Measurements from ENCODE around the gene GLRX3. TPM values are rescaled to one million over a fixed set of nuclear protein-coding genes. Genes with fewer than 3 reads are reported as not detected.

Gene GLRX3
- total and polyA plus RNA-seq, 5 donors from 2014 or later: 41.4 to 123 (median 96.8) TPM

- H3K27me3 ChIP-seq (ENCODE audit: control insufficient read depth, insufficient read depth, low read length): no peaks in the 10 kb centered on the region
- Mint-ChIP-seq H3K4me1 (peaks cover 31 to 39% (median 37%) of the 10 kb centered on the region in 4 donors), H3K9me3 (no peaks in the 10 kb centered on the region), H3K4me3 (no peak overlapping the region), H3K27me3 (no peaks in the 10 kb centered on the region), H3K27ac (peak overlapping the region in 1 of 3 donors; percentile 26), H3K36me3 (peaks cover 54% of the 10 kb centered on the region)
- no peaks in the 10 kb centered on the region for H3K9me3 ChIP-seq (ENCODE audit: control insufficient read depth in 2 of 2, low read length in 2 of 2)
- H3K36me3 ChIP-seq (ENCODE audit: control insufficient read depth, insufficient read depth, low read length): peaks cover 52% of the 10 kb centered on the region
- no peak for DNase-seq
- H3K4me1 ChIP-seq (ENCODE audit: control insufficient read depth, insufficient read depth, low read length, poor library complexity, severe bottlenecking): peaks cover 18% of the 10 kb centered on the region
- no peak overlapping the region for H3K27ac ChIP-seq (ENCODE audit: insufficient read depth, low read length, poor library complexity, severe bottlenecking)
- no peak overlapping the region for H3K4me3 ChIP-seq (ENCODE audit: low read depth, low read length)
- ATAC-seq (ENCODE audit: low read depth in 2 of 2): no peak
Observed at GRCh38 chr10:130167193-130167592, 31.0 kb downstream of the GLRX3 start.

GRCh38 chr10:130167707-130168106 lies 31.5 kb downstream of the GLRX3 start:
- Mint-ChIP-seq H3K36me3 (peaks cover 52% of the 10 kb centered on the region), H3K4me1 (peaks cover 31 to 41% (median 38%) of the 10 kb centered on the region in 4 donors), H3K27me3 (no peaks in the 10 kb centered on the region), H3K4me3 (no peak overlapping the region), H3K9me3 (no peaks in the 10 kb centered on the region), H3K27ac (no peak overlapping the region)
- H3K36me3 ChIP-seq (ENCODE audit: control insufficient read depth, insufficient read depth, low read length): peaks cover 47% of the 10 kb centered on the region
- peaks cover 18% of the 10 kb centered on the region for H3K4me1 ChIP-seq (ENCODE audit: control insufficient read depth, insufficient read depth, low read length, poor library complexity, severe bottlenecking)
- ATAC-seq (ENCODE audit: low read depth in 2 of 2) (no peak), DNase-seq (no peak)
- H3K27ac ChIP-seq (ENCODE audit: insufficient read depth, low read length, poor library complexity, severe bottlenecking): no peak overlapping the region
- no peaks in the 10 kb centered on the region for H3K27me3 ChIP-seq (ENCODE audit: control insufficient read depth, insufficient read depth, low read length)
- no peak overlapping the region for H3K4me3 ChIP-seq (ENCODE audit: low read depth, low read length)
- H3K9me3 ChIP-seq (ENCODE audit: control insufficient read depth in 2 of 2, low read length in 2 of 2): no peaks in the 10 kb centered on the region

- Mint-ChIP-seq H3K4me1 (peaks cover 36 to 48% (median 40%) of the 10 kb centered on the region in 4 donors), H3K4me3 (peak overlapping the region; percentile 39 to 66 (median 46)), H3K27me3 (no peaks in the 10 kb centered on the region), H3K9me3 (no peaks in the 10 kb centered on the region), H3K36me3 (peaks cover 53% of the 10 kb centered on the region), H3K27ac (peak overlapping the region; percentile 33 to 86 (median 52))
- H3K27ac ChIP-seq (ENCODE audit: insufficient read depth, low read length, poor library complexity, severe bottlenecking): no peak overlapping the region
- no peaks in the 10 kb centered on the region for H3K9me3 ChIP-seq (ENCODE audit: control insufficient read depth in 2 of 2, low read length in 2 of 2)
- peak in 1 of 2 donors; percentile 37 for ATAC-seq (ENCODE audit: low read depth in 2 of 2)
- peaks cover 43% of the 10 kb centered on the region for H3K36me3 ChIP-seq (ENCODE audit: control insufficient read depth, insufficient read depth, low read length)
- peak overlapping the region; percentile 45 for H3K4me3 ChIP-seq (ENCODE audit: low read depth, low read length)
- no peaks in the 10 kb centered on the region for H3K27me3 ChIP-seq (ENCODE audit: control insufficient read depth, insufficient read depth, low read length)
- H3K4me1 ChIP-seq (ENCODE audit: control insufficient read depth, insufficient read depth, low read length, poor library complexity, severe bottlenecking): peaks cover 18% of the 10 kb centered on the region
- peak in 1 of 3 donors; percentile 9 for DNase-seq
Observed at GRCh38 chr10:130169136-130169859, 33.1 kb downstream of the GLRX3 start.

- Mint-ChIP-seq H3K9me3 (no peaks in the 10 kb centered on the region), H3K36me3 (peaks cover 47% of the 10 kb centered on the region), H3K4me1 (peaks cover 29 to 43% (median 40%) of the 10 kb centered on the region in 4 donors), H3K27me3 (no peaks in the 10 kb centered on the region), H3K4me3 (peak overlapping the region in 3 of 4 donors; percentile 7 to 52 (median 18)), H3K27ac (peak overlapping the region; percentile 40 to 95 (median 53))
- Histone ChIP-seq H3K36me3 (ENCODE audit: control insufficient read depth, insufficient read depth, low read length) (peaks cover 42% of the 10 kb centered on the region), H3K4me1 (ENCODE audit: control insufficient read depth, insufficient read depth, low read length, poor library complexity, severe bottlenecking) (peaks cover 18% of the 10 kb centered on the region), H3K27ac (ENCODE audit: insufficient read depth, low read length, poor library complexity, severe bottlenecking) (no peak overlapping the region), H3K4me3 (ENCODE audit: low read depth, low read length) (peak overlapping the region; percentile 60), H3K27me3 (ENCODE audit: control insufficient read depth, insufficient read depth, low read length) (no peaks in the 10 kb centered on the region), H3K9me3 (ENCODE audit: control insufficient read depth in 2 of 2, low read length in 2 of 2) (no peaks in the 10 kb centered on the region)
- DNase-seq (peak in 2 of 3 donors; percentile 24 to 75), ATAC-seq (ENCODE audit: low read depth in 2 of 2) (peak in 1 of 2 donors; percentile 55)
Observed at GRCh38 chr10:130171196-130171595, 35.0 kb downstream of the GLRX3 start.

GRCh38 chr10:130174328-130174727 lies 38.1 kb downstream of the GLRX3 start:
- H3K4me1 Mint-ChIP-seq: peaks cover 21 to 43% (median 32%) of the 10 kb centered on the region in 4 donors
- peak overlapping the region; percentile 27 to 74 (median 59) for H3K27ac Mint-ChIP-seq
- peaks cover 38% of the 10 kb centered on the region for H3K36me3 Mint-ChIP-seq

GRCh38 chr10:130175074-130175473 lies 38.9 kb downstream of the GLRX3 start:
- H3K9me3 Mint-ChIP-seq: no peaks in the 10 kb centered on the region
- H3K27me3 Mint-ChIP-seq: no peaks in the 10 kb centered on the region
- no peak for DNase-seq
- no peaks in the 10 kb centered on the region for H3K9me3 ChIP-seq (ENCODE audit: control insufficient read depth in 2 of 2, low read length in 2 of 2)
- no peak overlapping the region for H3K27ac ChIP-seq (ENCODE audit: insufficient read depth, low read length, poor library complexity, severe bottlenecking)
- H3K4me3 ChIP-seq (ENCODE audit: low read depth, low read length): no peak overlapping the region
- peaks cover 34% of the 10 kb centered on the region for H3K36me3 Mint-ChIP-seq
- peak overlapping the region in 1 of 3 donors; percentile 27 for H3K27ac Mint-ChIP-seq
- peaks cover 13% of the 10 kb centered on the region for H3K4me1 ChIP-seq (ENCODE audit: control insufficient read depth, insufficient read depth, low read length, poor library complexity, severe bottlenecking)
- H3K36me3 ChIP-seq (ENCODE audit: control insufficient read depth, insufficient read depth, low read length): peaks cover 21% of the 10 kb centered on the region
- H3K4me3 Mint-ChIP-seq: no peak overlapping the region
- H3K4me1 Mint-ChIP-seq: peaks cover 13 to 44% (median 28%) of the 10 kb centered on the region in 4 donors
- ATAC-seq (ENCODE audit: low read depth in 2 of 2): no peak
- H3K27me3 ChIP-seq (ENCODE audit: control insufficient read depth, insufficient read depth, low read length): no peaks in the 10 kb centered on the region

More at GRCh38 chr10:130174328-130174727, 38.1 kb downstream of the GLRX3 start:
- Histone ChIP-seq H3K27me3 (ENCODE audit: control insufficient read depth, insufficient read depth, low read length) (no peaks in the 10 kb centered on the region), H3K4me3 (ENCODE audit: low read depth, low read length) (no peak overlapping the region), H3K4me1 (ENCODE audit: control insufficient read depth, insufficient read depth, low read length, poor library complexity, severe bottlenecking) (peaks cover 18% of the 10 kb centered on the region), H3K36me3 (ENCODE audit: control insufficient read depth, insufficient read depth, low read length) (peaks cover 27% of the 10 kb centered on the region), H3K9me3 (ENCODE audit: control insufficient read depth in 2 of 2, low read length in 2 of 2) (no peaks in the 10 kb centered on the region), H3K27ac (ENCODE audit: insufficient read depth, low read length, poor library complexity, severe bottlenecking) (no peak overlapping the region)
- H3K27me3 Mint-ChIP-seq: no peaks in the 10 kb centered on the region
- DNase-seq: no peak
- H3K9me3 Mint-ChIP-seq: no peaks in the 10 kb centered on the region
- H3K4me3 Mint-ChIP-seq: no peak overlapping the region
- ATAC-seq (ENCODE audit: low read depth in 2 of 2): no peak

GRCh38 chr10:130177250-130177649 lies 41.1 kb downstream of the GLRX3 start:
- Histone ChIP-seq H3K4me1 (ENCODE audit: control insufficient read depth, insufficient read depth, low read length, poor library complexity, severe bottlenecking) (no peaks in the 10 kb centered on the region), H3K27me3 (ENCODE audit: control insufficient read depth, insufficient read depth, low read length) (no peaks in the 10 kb centered on the region), H3K9me3 (ENCODE audit: control insufficient read depth in 2 of 2, low read length in 2 of 2) (no peaks in the 10 kb centered on the region), H3K27ac (ENCODE audit: insufficient read depth, low read length, poor library complexity, severe bottlenecking) (no peak overlapping the region), H3K4me3 (ENCODE audit: low read depth, low read length) (no peak overlapping the region), H3K36me3 (ENCODE audit: control insufficient read depth, insufficient read depth, low read length) (peaks cover 40% of the 10 kb centered on the region)
- H3K4me3 Mint-ChIP-seq: no peak overlapping the region
- ATAC-seq (ENCODE audit: low read depth in 2 of 2): no peak
- no peaks in the 10 kb centered on the region for H3K27me3 Mint-ChIP-seq
- no peaks in the 10 kb centered on the region for H3K9me3 Mint-ChIP-seq
- no peak overlapping the region for H3K27ac Mint-ChIP-seq
- peaks cover 34% of the 10 kb centered on the region for H3K36me3 Mint-ChIP-seq
- DNase-seq: no peak
- H3K4me1 Mint-ChIP-seq: peaks cover 0 to 38% (median 18%) of the 10 kb centered on the region in 4 donors

Data from CD4-positive, CD25-positive, alpha-beta regulatory T cell (primary cell).